RPMI8226 (cell line): Measurements from ENCODE around the gene NAGA.
"Not testable (repeated sequence)": the region's sequence is repeated elsewhere in the genome, so short reads cannot be mapped to it uniquely, and the experiment has no call there.

ENCODE experiments used
- DNase-seq: peaks from one replicate; pipeline ENCODE4 v3.0.0-alpha.2; 2015

Gene NAGA

GRCh38 chr22:42070517-42071422 lies at the start of gene NAGA:
Gene NAGA, minus strand, starts transcription at chr22:42070812. Its CDS starts 515 bp downstream, at chr22:42070297.
- peak; percentile 98 for DNase-seq

GRCh38 chr22:42116848-42117424 lies 46.3 kb upstream of the NAGA start:
- peak; percentile 12 for DNase-seq

- DNase-seq = not testable (repeated sequence)
Measured at GRCh38 chr22:42115420-42115830, 44.8 kb upstream of the NAGA start.

- peak; percentile 49 for DNase-seq
Measured at GRCh38 chr22:42114721-42115120, 44.1 kb upstream of the NAGA start.

GRCh38 chr22:42112793-42113192 lies 42.2 kb upstream of the NAGA start:
- not testable (repeated sequence) for DNase-seq

- no peak for DNase-seq
Measured at GRCh38 chr22:42111798-42112197, 41.2 kb upstream of the NAGA start.

- no peak for DNase-seq
Measured at GRCh38 chr22:42108848-42109247, 38.2 kb upstream of the NAGA start.

GRCh38 chr22:42104332-42104860 lies 33.8 kb upstream of the NAGA start:
- DNase-seq = not testable (repeated sequence)

- DNase-seq = no peak
Measured at GRCh38 chr22:42101199-42101598, 30.6 kb upstream of the NAGA start.

GRCh38 chr22:42091455-42091782 lies 20.8 kb upstream of the NAGA start:
- no peak for DNase-seq

GRCh38 chr22:42090596-42091454 lies 20.2 kb upstream of the NAGA start, which contains the start of gene NDUFA6:
Gene NDUFA6, minus strand, starts transcription at chr22:42090772. Its CDS starts 28 bp downstream, at chr22:42090744.
- peak; percentile 99 for DNase-seq

GRCh38 chr22:42086051-42086450 lies 15.4 kb upstream of the NAGA start:
- no peak for DNase-seq

- DNase-seq = no peak
Measured at GRCh38 chr22:42084874-42085273, 14.3 kb upstream of the NAGA start.

GRCh38 chr22:42083119-42083518 lies 12.5 kb upstream of the NAGA start:
- no peak for DNase-seq

- DNase-seq = peak; percentile 19
Measured at GRCh38 chr22:42080287-42080686, 9.7 kb upstream of the NAGA start.

- peak; percentile 99 for DNase-seq
Measured at GRCh38 chr22:42079319-42080251, 9.0 kb upstream of the NAGA start, which contains the start of gene SMDT1. Gene SMDT1, plus strand, starts transcription at chr22:42079700. Its CDS starts 69 bp downstream, at chr22:42079769.

- DNase-seq = no peak
Measured at GRCh38 chr22:42078469-42079318, 8.1 kb upstream of the NAGA start.

GRCh38 chr22:42077486-42078125 lies 7.0 kb upstream of the NAGA start:
- DNase-seq = no peak

GRCh38 chr22:42076764-42077485 lies 6.3 kb upstream of the NAGA start:
- DNase-seq = no peak
